DND-41 (cell line): Measurements from ENCODE around the gene MAPK8IP1.

Experiments
- CTCF ChIP-seq: IDR thresholded peaks from 2 replicates; pipeline ENCODE4 v1.5.1; 2012; ENCODE audit warnings: borderline replicate concordance, low read length, moderate library complexity, mild to moderate bottlenecking; ENCODE audit not compliant: poor library complexity, severe bottlenecking; ENCODE audit errors: extremely low read depth
- EZH2 ChIP-seq: IDR thresholded peaks from 3 replicates; pipeline ENCODE4 v1.6.1; 2012; ENCODE audit warnings: borderline replicate concordance, low read depth, mild to moderate bottlenecking, moderate library complexity, low read length, inconsistent platforms; ENCODE audit not compliant: severe bottlenecking

GRCh38 chr11:45913514-45913913, 28.1 kb downstream of the MAPK8IP1 start:
- TF ChIP-seq CTCF (no peak), EZH2 (no peak)
